BJ (cell line): ENCODE results near the gene SCN11A. TPM values are rescaled to one million over a fixed set of nuclear protein-coding genes. Genes with fewer than 3 reads are reported as not detected.
"Not testable (repeated sequence)": the region's sequence is repeated elsewhere in the genome, so short reads cannot be mapped to it uniquely, and the experiment has no call there.

Source experiments
- CTCF ChIA-PET: fragments of 350-600 bp; formaldehyde crosslinking; extraction: SDS; loops from one replicate; lab custom pipeline; 2021; ENCODE audit warnings: antibody characterized with exemption, inconsistent platforms; lab: Yijun Ruan, JAX
- POLR2A ChIA-PET: fragments of 300-600 bp; sonication (Branson Sonifier 250); formaldehyde crosslinking; extraction: SDS; loops from one replicate; lab custom pipeline; 2021; ENCODE audit warnings: antibody characterized with exemption; lab: Charles Lee
- DNase-seq: peaks from one replicate; pipeline ENCODE4 v3.0.0-alpha.2; 2011; ENCODE audit warnings: low read depth
- H3K27me3 ChIP-seq: 2 replicates; pipeline ENCODE4 v1.6.0; 2011; ENCODE audit warnings: low read length; ENCODE audit not compliant: control insufficient read depth, insufficient read depth
- H3K36me3 ChIP-seq: 2 replicates; pipeline ENCODE4 v1.5.1; 2011; ENCODE audit warnings: low read length; ENCODE audit not compliant: control insufficient read depth, insufficient read depth
- H3K4me3 ChIP-seq: 2 replicates; pipeline ENCODE4 v1.5.1; 2011; ENCODE audit warnings: low read depth, mild to moderate bottlenecking, control low read depth, low read length
- polyA plus RNA-seq: library from polyadenylated mRNA; depleted of rRNA; stranded (reverse); fragments of >200 nt; gene quantifications from 2 replicates; pipeline ENCODE4 v1.2.3, GENCODE V29; 2011
- TF ChIP-seq, protein P1 (sequence below): IDR thresholded peaks from 2 replicates; pipeline ENCODE4 v1.5.1; 2011; ENCODE audit warnings: low read depth, mild to moderate bottlenecking, control low read depth, inconsistent platforms, low read length, moderate library complexity; ENCODE audit not compliant: insufficient read depth

Gene SCN11A
- polyA plus RNA-seq, 1 experiment, result 0.02 TPM

DNA sequence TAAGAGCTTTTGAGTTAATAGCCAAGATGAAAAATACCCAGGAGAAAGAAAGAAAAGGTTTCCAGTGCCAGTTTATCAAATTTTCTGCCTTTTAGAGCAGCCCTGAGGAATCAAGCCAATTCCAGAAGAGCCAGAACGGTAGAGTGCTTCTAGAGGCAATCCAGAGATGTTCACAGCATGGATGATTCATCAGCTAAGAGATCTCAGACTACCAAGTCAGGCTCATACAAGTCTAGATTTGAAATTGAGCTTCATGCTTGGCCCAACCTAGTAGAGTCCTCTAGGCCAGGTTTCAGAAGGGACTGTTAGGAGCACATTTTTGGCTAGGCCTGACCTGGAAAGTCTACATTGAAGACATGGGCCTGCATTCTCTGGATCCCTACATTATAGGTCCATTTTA, 15.5 kb upstream of the SCN11A start:
- no peak for DNase-seq
- Histone ChIP-seq H3K27me3 (no peaks in the 10 kb centered on the region), H3K36me3 (peaks cover 7% of the 10 kb centered on the region), H3K4me3 (no peak overlapping the region)
- TF ChIP-seq, protein P1, sequence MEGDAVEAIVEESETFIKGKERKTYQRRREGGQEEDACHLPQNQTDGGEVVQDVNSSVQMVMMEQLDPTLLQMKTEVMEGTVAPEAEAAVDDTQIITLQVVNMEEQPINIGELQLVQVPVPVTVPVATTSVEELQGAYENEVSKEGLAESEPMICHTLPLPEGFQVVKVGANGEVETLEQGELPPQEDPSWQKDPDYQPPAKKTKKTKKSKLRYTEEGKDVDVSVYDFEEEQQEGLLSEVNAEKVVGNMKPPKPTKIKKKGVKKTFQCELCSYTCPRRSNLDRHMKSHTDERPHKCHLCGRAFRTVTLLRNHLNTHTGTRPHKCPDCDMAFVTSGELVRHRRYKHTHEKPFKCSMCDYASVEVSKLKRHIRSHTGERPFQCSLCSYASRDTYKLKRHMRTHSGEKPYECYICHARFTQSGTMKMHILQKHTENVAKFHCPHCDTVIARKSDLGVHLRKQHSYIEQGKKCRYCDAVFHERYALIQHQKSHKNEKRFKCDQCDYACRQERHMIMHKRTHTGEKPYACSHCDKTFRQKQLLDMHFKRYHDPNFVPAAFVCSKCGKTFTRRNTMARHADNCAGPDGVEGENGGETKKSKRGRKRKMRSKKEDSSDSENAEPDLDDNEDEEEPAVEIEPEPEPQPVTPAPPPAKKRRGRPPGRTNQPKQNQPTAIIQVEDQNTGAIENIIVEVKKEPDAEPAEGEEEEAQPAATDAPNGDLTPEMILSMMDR, result no peak
- CTCF ChIA-PET, result interaction anchor here (0.8 to 1.4 kb wide), 4 partner anchors 11 to 225 kb away, joined by 3 read pairs; no protein-coding TSS in a partner anchor
- POLR2A ChIA-PET, result no interaction called here

DNA sequence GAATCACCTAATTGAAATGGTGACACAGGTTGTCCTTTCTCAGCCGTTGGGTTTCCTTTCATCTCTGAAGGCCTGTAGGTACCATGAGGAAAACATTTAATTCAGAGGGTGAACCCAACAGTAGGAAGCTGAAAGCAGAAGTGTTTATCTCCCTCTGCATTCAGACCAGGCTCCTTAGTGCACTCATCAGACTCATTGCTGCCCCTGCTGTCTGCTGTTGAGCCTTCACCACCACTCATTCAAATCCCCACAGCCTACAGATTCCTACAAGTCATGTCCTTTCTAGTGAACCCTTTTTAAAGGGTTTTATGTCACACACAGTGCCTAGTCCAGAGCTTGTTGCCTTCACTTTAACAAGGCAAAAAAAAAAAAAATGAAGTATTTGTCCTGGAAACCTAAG, 13.5 kb upstream of the SCN11A start:
- H3K27me3 ChIP-seq, result no peaks in the 10 kb centered on the region
- DNase-seq, result no peak
- POLR2A ChIA-PET, result no interaction called here
- H3K4me3 ChIP-seq, result no peak overlapping the region
- CTCF ChIA-PET, result interaction anchor here (0.7 to 1.4 kb wide), 3 partner anchors 12 to 227 kb away, joined by 3 to 5 read pairs (median 4); no protein-coding TSS in a partner anchor
- TF ChIP-seq, protein P1, result peak; percentile 55
- peaks cover 7% of the 10 kb centered on the region for H3K36me3 ChIP-seq

DNA sequence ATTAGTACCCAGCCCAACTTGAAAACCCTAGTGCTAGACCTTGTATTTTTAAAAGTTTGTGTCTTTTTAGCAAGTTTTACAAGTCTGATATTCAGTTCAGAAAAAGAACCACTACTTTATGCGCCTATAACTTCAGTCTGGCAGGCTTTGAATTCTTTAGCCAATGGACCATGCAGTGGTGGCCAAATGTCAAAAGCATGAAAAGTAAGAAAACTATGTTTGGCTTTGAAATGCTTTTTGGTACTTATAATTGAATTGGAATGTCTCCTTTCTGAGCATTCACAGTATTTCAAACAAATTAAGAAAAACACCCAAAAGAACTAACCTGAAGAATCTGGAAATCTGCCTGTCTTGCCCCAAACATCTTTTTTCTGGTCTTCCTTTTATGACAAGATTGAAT, 12.9 kb upstream of the SCN11A start:
- ChIA-PET POLR2A (no interaction called here), CTCF (interaction anchor here (0.6 to 1.2 kb wide), 3 partner anchors 44 to 559 kb away, joined by 3 to 5 read pairs (median 3); no protein-coding TSS in a partner anchor)
- no peak for DNase-seq
- no peaks in the 10 kb centered on the region for H3K27me3 ChIP-seq
- TF ChIP-seq, protein P1, result no peak
- peaks cover 7% of the 10 kb centered on the region for H3K36me3 ChIP-seq
- H3K4me3 ChIP-seq, result no peak overlapping the region

DNA sequence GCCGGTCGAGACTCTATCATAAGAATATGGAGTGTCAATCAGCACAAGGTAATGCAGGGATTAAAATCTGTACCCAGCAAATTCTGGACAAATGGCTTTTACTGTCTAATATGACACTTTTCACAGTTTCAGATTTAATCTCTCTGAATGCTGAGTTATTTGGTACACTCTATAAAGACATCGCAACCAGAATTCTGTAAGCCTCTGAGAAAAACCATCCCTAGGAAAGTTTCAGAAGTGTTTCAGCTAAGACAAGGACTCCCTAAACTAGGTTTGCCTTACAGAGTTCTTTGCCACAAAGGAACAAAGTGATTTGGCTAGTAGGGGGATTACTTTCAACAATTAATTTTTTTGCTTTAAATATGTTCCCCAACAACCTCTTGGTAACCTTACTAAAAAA, 11.4 kb upstream of the SCN11A start:
- Histone ChIP-seq H3K4me3 (no peak overlapping the region), H3K27me3 (no peaks in the 10 kb centered on the region), H3K36me3 (peaks cover 4% of the 10 kb centered on the region)
- POLR2A ChIA-PET, result no interaction called here
- DNase-seq, result no peak
- CTCF ChIA-PET, result interaction anchor here (0.7 kb wide), 1 partner anchor 363 kb away, joined by 3 read pairs; no protein-coding TSS in a partner anchor
- TF ChIP-seq, protein P1, result no peak

DNA sequence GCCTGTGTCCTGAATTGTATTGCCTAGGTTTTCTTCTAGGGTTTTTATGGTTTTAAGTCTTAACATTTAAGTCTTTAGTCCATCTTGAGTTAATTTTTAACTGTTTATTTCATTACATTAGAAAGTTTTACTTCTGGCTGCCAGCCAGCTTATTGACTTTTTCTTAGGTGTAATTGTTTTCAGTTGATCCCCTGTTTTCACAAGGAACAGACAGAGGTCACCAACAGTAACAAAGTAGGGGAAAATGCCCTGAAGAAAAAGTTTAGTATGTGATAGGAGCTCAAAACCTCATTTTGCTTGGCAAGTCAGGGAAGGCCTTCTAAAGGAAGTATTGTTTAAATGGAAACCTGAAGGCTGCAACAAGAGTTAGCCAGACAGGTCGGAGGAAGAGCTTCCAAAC, 10.4 kb upstream of the SCN11A start:
- H3K27me3 ChIP-seq, result no peaks in the 10 kb centered on the region
- H3K36me3 ChIP-seq, result peaks cover under 1% of the 10 kb centered on the region; the same call in 1 of the 2 replicates
- H3K4me3 ChIP-seq, result no peak overlapping the region
- CTCF ChIA-PET, result no interaction called here
- POLR2A ChIA-PET, result no interaction called here
- no peak for DNase-seq
- TF ChIP-seq, protein P1, result no peak

DNA sequence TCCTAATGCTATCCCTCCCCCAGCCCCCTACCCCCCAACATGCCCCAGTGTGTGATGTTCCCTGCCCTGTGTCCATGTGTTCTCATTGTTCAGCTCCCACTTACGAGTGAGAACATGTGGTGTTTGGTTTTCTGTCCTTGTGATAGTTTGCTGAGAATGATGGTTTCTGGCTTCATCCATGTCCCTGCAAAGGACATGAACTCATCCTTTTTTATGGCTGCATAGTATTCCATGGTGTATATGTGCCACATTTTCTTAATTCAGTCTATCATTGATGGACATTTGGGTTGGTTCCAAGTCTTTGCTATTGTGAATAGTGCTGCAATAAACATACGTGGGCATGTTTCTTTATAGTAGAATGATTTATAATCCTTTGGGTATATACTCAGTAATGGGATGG, 9.5 kb upstream of the SCN11A start:
- CTCF ChIA-PET, DNase-seq, POLR2A ChIA-PET, H3K36me3 ChIP-seq, H3K4me3 ChIP-seq, H3K27me3 ChIP-seq: not testable (repeated sequence)
